HL-60 (cell line): ENCODE measurements around the gene NEK7.

Experiments
- GABPA ChIP-seq: IDR thresholded peaks from 2 replicates; pipeline ENCODE4 v1.6.1; 2012; ENCODE audit warnings: low read depth
- POLR2AphosphoS5 ChIP-seq: IDR thresholded peaks from 2 replicates; pipeline ENCODE4 v1.6.1; 2012; ENCODE audit warnings: low read depth
- TF ChIP-seq, protein P1 (sequence below): IDR thresholded peaks from one replicate; pipeline ENCODE4 v1.5.1; 2011; ENCODE audit warnings: low read length, control low read depth, inconsistent platforms; ENCODE audit not compliant: insufficient read depth
- TF ChIP-seq, protein P2 (sequence below): IDR thresholded peaks from 2 replicates; pipeline ENCODE4 v1.6.1; 2012; ENCODE audit warnings: low read depth; ENCODE audit not compliant: insufficient replicate concordance

DNA sequence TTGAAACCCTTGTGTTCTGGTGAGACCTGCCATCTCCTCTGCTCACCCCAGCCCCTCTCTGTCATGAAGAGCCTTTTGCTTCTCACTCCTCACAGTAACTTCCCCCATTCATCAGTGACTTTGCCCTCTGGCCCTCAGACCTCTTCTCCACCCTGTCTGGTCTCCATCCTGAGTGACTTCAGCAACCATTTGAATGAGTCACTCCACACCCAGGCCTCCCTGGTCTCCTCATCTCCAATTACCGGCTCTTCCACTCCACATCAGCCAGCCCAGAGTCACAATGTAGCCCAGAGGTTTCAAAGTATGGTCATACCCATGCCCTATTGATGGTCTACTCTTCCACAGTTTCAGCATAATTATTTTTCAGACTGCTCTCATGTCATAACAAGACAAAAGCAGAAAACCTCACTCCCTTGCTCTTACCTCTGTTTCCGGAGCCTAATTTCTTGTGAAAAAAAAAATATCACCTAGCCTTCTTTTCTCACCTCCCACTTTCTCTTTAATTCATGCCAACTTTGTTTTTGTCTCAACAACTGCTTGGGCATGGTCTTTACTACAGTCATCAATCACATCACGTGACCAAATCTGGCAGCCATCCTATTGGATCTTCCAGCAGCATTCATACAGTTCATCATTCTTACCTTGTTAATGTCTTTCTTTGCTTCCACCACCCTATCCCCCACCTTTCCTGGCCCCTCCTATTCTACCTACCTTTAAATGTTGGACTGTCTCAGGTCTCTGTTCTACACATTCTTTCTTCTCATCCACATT is 35.6 kb upstream of the NEK7 start:
- TF ChIP-seq, protein P1, sequence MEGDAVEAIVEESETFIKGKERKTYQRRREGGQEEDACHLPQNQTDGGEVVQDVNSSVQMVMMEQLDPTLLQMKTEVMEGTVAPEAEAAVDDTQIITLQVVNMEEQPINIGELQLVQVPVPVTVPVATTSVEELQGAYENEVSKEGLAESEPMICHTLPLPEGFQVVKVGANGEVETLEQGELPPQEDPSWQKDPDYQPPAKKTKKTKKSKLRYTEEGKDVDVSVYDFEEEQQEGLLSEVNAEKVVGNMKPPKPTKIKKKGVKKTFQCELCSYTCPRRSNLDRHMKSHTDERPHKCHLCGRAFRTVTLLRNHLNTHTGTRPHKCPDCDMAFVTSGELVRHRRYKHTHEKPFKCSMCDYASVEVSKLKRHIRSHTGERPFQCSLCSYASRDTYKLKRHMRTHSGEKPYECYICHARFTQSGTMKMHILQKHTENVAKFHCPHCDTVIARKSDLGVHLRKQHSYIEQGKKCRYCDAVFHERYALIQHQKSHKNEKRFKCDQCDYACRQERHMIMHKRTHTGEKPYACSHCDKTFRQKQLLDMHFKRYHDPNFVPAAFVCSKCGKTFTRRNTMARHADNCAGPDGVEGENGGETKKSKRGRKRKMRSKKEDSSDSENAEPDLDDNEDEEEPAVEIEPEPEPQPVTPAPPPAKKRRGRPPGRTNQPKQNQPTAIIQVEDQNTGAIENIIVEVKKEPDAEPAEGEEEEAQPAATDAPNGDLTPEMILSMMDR = no peak
- TF ChIP-seq, protein P2, sequence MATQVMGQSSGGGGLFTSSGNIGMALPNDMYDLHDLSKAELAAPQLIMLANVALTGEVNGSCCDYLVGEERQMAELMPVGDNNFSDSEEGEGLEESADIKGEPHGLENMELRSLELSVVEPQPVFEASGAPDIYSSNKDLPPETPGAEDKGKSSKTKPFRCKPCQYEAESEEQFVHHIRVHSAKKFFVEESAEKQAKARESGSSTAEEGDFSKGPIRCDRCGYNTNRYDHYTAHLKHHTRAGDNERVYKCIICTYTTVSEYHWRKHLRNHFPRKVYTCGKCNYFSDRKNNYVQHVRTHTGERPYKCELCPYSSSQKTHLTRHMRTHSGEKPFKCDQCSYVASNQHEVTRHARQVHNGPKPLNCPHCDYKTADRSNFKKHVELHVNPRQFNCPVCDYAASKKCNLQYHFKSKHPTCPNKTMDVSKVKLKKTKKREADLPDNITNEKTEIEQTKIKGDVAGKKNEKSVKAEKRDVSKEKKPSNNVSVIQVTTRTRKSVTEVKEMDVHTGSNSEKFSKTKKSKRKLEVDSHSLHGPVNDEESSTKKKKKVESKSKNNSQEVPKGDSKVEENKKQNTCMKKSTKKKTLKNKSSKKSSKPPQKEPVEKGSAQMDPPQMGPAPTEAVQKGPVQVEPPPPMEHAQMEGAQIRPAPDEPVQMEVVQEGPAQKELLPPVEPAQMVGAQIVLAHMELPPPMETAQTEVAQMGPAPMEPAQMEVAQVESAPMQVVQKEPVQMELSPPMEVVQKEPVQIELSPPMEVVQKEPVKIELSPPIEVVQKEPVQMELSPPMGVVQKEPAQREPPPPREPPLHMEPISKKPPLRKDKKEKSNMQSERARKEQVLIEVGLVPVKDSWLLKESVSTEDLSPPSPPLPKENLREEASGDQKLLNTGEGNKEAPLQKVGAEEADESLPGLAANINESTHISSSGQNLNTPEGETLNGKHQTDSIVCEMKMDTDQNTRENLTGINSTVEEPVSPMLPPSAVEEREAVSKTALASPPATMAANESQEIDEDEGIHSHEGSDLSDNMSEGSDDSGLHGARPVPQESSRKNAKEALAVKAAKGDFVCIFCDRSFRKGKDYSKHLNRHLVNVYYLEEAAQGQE = no peak
- TF ChIP-seq POLR2AphosphoS5 (no peak), GABPA (no peak)
